ENCODE measurements around the gene S1PR1. TPM values are rescaled to one million over a fixed set of nuclear protein-coding genes. Genes with fewer than 3 reads are reported as not detected.

Gene S1PR1
- total RNA-seq, 1 donor = 2.8 TPM

GRCh38 chr1:101280049-101280592, 43.3 kb downstream of the S1PR1 start:
- no peak for TF ChIP-seq CTCF (IDR thresholded peaks at IDR 0.05; ENCODE audit: insufficient read depth, low read length)
- no peak overlapping the region for H3K4me3 ChIP-seq (ENCODE audit: low read depth, low read length)
- DNase-seq (ENCODE audit: low read depth) = no peak

DNA sequence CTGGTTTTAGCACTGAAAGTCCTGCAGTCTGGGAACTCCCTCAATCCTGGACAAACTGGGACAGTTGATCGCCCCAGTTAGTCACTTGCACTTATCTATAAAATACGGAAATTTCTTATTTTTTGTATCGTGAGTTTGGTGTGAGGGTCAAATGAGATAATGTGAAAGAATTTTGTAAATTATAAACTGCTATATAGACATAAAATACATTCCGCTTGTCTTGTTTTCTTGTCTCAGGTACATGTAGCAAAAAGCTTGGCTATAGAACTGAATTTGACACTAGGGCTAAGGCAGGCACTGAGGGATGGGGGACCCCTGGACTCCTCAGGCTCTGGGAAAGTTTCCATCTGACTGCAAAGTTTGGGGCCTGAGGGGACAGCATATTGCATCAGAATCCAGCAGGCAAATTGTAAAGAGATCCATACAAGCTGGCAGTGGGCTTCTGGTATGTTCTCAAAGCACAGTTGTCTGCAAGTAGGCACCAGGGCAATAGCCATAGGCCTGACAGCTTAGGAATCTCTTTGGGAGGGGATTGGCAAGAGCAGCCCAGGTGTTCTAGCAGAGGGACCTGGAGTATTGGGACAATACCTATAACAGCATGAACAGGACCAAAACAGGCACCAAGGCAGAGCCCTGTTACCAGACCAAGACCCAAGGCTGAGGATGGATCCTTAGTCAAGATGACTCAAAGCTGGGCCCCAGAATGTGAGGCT, 44.3 kb downstream of the S1PR1 start:
- TF ChIP-seq CTCF (IDR thresholded peaks at IDR 0.05; ENCODE audit: insufficient read depth, low read length) = no peak
- no peak for DNase-seq (ENCODE audit: low read depth)
- no peak overlapping the region for H3K4me3 ChIP-seq (ENCODE audit: low read depth, low read length)

GRCh38 chr1:101281751-101282150, 44.9 kb downstream of the S1PR1 start:
- no peak for TF ChIP-seq CTCF (IDR thresholded peaks at IDR 0.05; ENCODE audit: insufficient read depth, low read length)
- DNase-seq (ENCODE audit: low read depth) = no peak
- no peak overlapping the region for H3K4me3 ChIP-seq (ENCODE audit: low read depth, low read length)

- no peak for TF ChIP-seq CTCF (IDR thresholded peaks at IDR 0.05; ENCODE audit: insufficient read depth, low read length)
- peak; percentile 46 for DNase-seq (ENCODE audit: low read depth)
- H3K4me3 ChIP-seq (ENCODE audit: low read depth, low read length) = no peak overlapping the region
These were observed 45.7 kb downstream of the S1PR1 start for GRCh38 chr1:101282314-101283038.

DNA sequence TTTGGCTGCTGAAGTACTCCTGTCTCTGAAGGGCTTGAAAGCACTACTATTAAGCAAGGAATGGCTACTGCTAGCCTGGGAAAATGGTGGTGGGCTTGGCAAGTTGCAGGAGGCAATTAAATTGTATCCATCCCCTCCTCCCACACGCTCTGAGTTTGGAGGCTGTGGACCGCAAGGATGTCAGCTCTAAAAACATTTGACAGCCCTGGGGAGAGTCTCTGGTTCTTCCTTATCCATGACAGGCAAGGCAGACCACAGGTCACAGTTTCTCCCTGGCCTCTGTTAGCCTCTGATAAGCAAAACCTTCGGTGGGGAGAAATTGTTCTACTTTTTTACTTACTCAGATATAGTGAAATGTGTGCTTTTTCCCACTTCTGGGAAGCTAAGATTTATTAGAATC, 46.6 kb downstream of the S1PR1 start:
- DNase-seq (ENCODE audit: low read depth) = no peak
- TF ChIP-seq CTCF (IDR thresholded peaks at IDR 0.05; ENCODE audit: insufficient read depth, low read length) = no peak
- H3K4me3 ChIP-seq (ENCODE audit: low read depth, low read length) = no peak overlapping the region

DNA sequence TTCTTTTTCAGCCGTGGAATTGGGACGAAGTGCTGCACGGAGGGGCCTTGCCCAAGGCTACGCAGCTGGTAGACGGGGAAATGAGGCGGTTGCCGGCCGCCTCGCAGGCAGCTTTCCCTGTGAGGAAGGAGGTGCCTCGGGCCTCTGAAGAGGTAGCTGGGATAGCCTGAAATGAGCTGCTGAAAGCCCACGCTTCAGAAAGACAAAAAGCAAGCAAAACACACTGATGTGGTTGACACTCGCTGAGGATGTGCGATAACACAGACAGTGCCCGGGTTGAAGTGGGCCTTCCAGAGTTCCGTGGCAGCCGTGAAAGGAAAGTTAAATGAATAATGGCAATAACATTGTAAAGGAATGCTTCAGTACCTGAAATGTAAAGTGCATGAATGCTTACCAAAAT, 47.2 kb downstream of the S1PR1 start:
- TF ChIP-seq CTCF (IDR thresholded peaks at IDR 0.05; ENCODE audit: insufficient read depth, low read length) = no peak
- no peak for DNase-seq (ENCODE audit: low read depth)
- H3K4me3 ChIP-seq (ENCODE audit: low read depth, low read length) = no peak overlapping the region
